Neuronal stem cell (in vitro differentiated cells): ENCODE results near the gene ADAMTSL1.

ENCODE experiments used
- DNase-seq: peaks from one replicate; pipeline ENCODE4 v3.0.0-alpha.2; 2013; ENCODE audit warnings: low spot score
- H2AFZ ChIP-seq: one replicate; pipeline ENCODE4 v1.6.1; 2013; ENCODE audit warnings: mild to moderate bottlenecking, low read length, inconsistent platforms
- H2AK5ac ChIP-seq: 2 replicates; pipeline ENCODE4 v1.6.1; 2013; ENCODE audit warnings: low read depth, mild to moderate bottlenecking, inconsistent platforms, low read length, moderate library complexity, mixed read lengths
- H2BK120ac ChIP-seq: 2 replicates; pipeline ENCODE4 v1.6.1; 2013; ENCODE audit warnings: low read depth, mild to moderate bottlenecking, inconsistent platforms, low read length, moderate library complexity, mixed read lengths
- H2BK12ac ChIP-seq: one replicate; pipeline ENCODE4 v1.6.1; 2013; ENCODE audit warnings: low read length, inconsistent platforms
- H2BK15ac ChIP-seq: 2 replicates; pipeline ENCODE4 v1.6.1; 2013; ENCODE audit warnings: mild to moderate bottlenecking, low read length, inconsistent platforms, mixed read lengths
- H2BK5ac ChIP-seq: one replicate; pipeline ENCODE4 v1.6.1; 2013; ENCODE audit warnings: inconsistent platforms, mild to moderate bottlenecking, low read length, moderate library complexity
- H3K14ac ChIP-seq: one replicate; pipeline ENCODE4 v1.6.1; 2013; ENCODE audit warnings: low read length, inconsistent platforms
- H3K18ac ChIP-seq: 2 replicates; pipeline ENCODE4 v1.6.1; 2013; ENCODE audit warnings: low read length, inconsistent platforms
- H3K23ac ChIP-seq: 2 replicates; pipeline ENCODE4 v1.6.1; 2013; ENCODE audit warnings: low read depth, mild to moderate bottlenecking, mixed read lengths, low read length, inconsistent platforms; ENCODE audit not compliant: poor library complexity
- H3K27ac ChIP-seq: replicated peaks from 3 replicates; pipeline ENCODE4 v1.5.1; 2013; ENCODE audit warnings: low read length, inconsistent platforms
- H3K27me3 ChIP-seq, 3 experiments: 2 replicates each; pipeline ENCODE4 v1.6.1; 2013; ENCODE audit warnings: low read length in 3 of 3, mild to moderate bottlenecking in 2 of 3, inconsistent platforms in 1 of 3, low read depth in 1 of 3, mixed read lengths in 1 of 3, moderate library complexity in 1 of 3; ENCODE audit not compliant: control insufficient read depth in 3 of 3, insufficient read depth in 3 of 3
- H3K36me3 ChIP-seq, 2 donors: replicated peaks in 1 of 2; 2 replicates each; pipeline ENCODE4 v1.6.1; 2013; ENCODE audit warnings: low read length in 2 of 2; ENCODE audit not compliant: control insufficient read depth in 2 of 2, insufficient read depth in 2 of 2
- H3K4ac ChIP-seq: 2 replicates; pipeline ENCODE4 v1.6.1; 2013; ENCODE audit warnings: inconsistent platforms, mild to moderate bottlenecking, low read length, moderate library complexity
- H3K4me1 ChIP-seq, 2 donors: 1 replicate in 1 of 2; 2 replicates in 1 of 2; pipeline ENCODE4 v1.6.1; 2013; ENCODE audit warnings: low read length in 2 of 2, low read depth in 1 of 2; ENCODE audit not compliant: control insufficient read depth in 2 of 2, insufficient read depth in 1 of 2
- H3K4me2 ChIP-seq: one replicate; pipeline ENCODE4 v1.6.1; 2013; ENCODE audit warnings: mild to moderate bottlenecking, low read length, inconsistent platforms; ENCODE audit not compliant: insufficient read depth, poor library complexity, severe bottlenecking
- H3K4me3 ChIP-seq, 2 donors: 2 replicates each; pipeline ENCODE4 v1.5.1; 2013; ENCODE audit warnings: low read length in 2 of 2, mild to moderate bottlenecking in 2 of 2, inconsistent platforms in 1 of 2, moderate library complexity in 1 of 2
- H3K79me1 ChIP-seq: one replicate; pipeline ENCODE4 v1.6.1; 2013; ENCODE audit warnings: low read depth, mild to moderate bottlenecking, inconsistent platforms, low read length, moderate library complexity
- H3K9ac ChIP-seq: one replicate; pipeline ENCODE4 v1.6.1; 2013; ENCODE audit warnings: mild to moderate bottlenecking, low read depth, low read length, inconsistent platforms; ENCODE audit not compliant: poor library complexity
- H3K9me3 ChIP-seq, 2 donors: replicated peaks in 1 of 2; 2 replicates each; pipeline versions ENCODE3 to v1.6.1; 2013; ENCODE audit warnings: low read length in 2 of 2, mild to moderate bottlenecking in 2 of 2, inconsistent platforms in 1 of 2, low read depth in 1 of 2, mixed read lengths in 1 of 2, moderate library complexity in 1 of 2; ENCODE audit not compliant: control insufficient read depth in 2 of 2, insufficient read depth in 1 of 2
- H4K8ac ChIP-seq: one replicate; pipeline ENCODE4 v1.6.1; 2013; ENCODE audit warnings: low read depth, mild to moderate bottlenecking, inconsistent platforms, low read length, moderate library complexity
- H4K91ac ChIP-seq: one replicate; pipeline ENCODE4 v1.6.1; 2013; ENCODE audit warnings: low read length, low read depth, mild to moderate bottlenecking, inconsistent platforms; ENCODE audit not compliant: poor library complexity
- WGBS, 2 donors: extraction: QIAGEN DNeasy Blood & Tissue Kit; methylation state at CpG; one replicate each; pipeline ENCODE4 v1.1.7; 2013; ENCODE audit warnings: missing lambda C conversion rate in 2 of 2, mixed read lengths in 1 of 2; ENCODE audit not compliant: insufficient read length in 2 of 2, insufficient replicate concordance in 1 of 2; ENCODE audit errors: extremely low coverage in 2 of 2; 5-methylcytosine and 5-hydroxymethylcytosine counted together

The ADAMTSL1 gene

GRCh38 chr9:18573021-18573556 is 99.1 kb downstream of the ADAMTSL1 start:
- Histone ChIP-seq H3K27me3 (no peaks in the 10 kb centered on the region), H3K4me1 (no peaks in the 10 kb centered on the region), H3K9me3 (no peaks in the 10 kb centered on the region), H2AK5ac (no peak overlapping the region), H4K91ac (no peak overlapping the region), H2BK15ac (no peak overlapping the region), H2BK120ac (no peak overlapping the region), H3K18ac (no peak overlapping the region), H3K23ac (no peak overlapping the region), H2BK5ac (no peak overlapping the region), H4K8ac (no peak overlapping the region), H3K4me3 (no peak overlapping the region), H3K27ac (no peak overlapping the region), H3K4me2 (no peak overlapping the region), H2BK12ac (no peak overlapping the region), H3K4ac (no peak overlapping the region), H3K79me1 (no peaks in the 10 kb centered on the region), H3K36me3 (no peaks in the 10 kb centered on the region), H3K9ac (no peak overlapping the region), H3K14ac (no peak overlapping the region), H2AFZ (no peak overlapping the region)
- DNase-seq, result no peak
- no CpG with 5 or more reads among the region's 1 CpG for whole genome bisulfite sequencing, 2 donors

- Histone ChIP-seq H3K4me3 (no peak overlapping the region), H2BK15ac (no peak overlapping the region), H3K18ac (no peak overlapping the region), H3K36me3 (no peaks in the 10 kb centered on the region), H2AFZ (no peak overlapping the region), H3K9ac (no peak overlapping the region), H4K8ac (no peak overlapping the region), H3K79me1 (no peaks in the 10 kb centered on the region), H2BK120ac (no peak overlapping the region), H3K23ac (no peak overlapping the region), H3K27ac (no peak overlapping the region), H3K4me1 (no peaks in the 10 kb centered on the region), H2BK5ac (no peak overlapping the region), H2AK5ac (no peak overlapping the region), H4K91ac (no peak overlapping the region), H3K9me3 (no peaks in the 10 kb centered on the region), H3K27me3 (no peaks in the 10 kb centered on the region), H3K14ac (no peak overlapping the region), H3K4ac (no peak overlapping the region), H2BK12ac (no peak overlapping the region), H3K4me2 (no peak overlapping the region)
- DNase-seq, result no peak
- no CpG with 5 or more reads among the region's 1 CpG for WGBS, 2 donors
Observed at GRCh38 chr9:18575686-18576085, 101.7 kb downstream of the ADAMTSL1 start.

- Histone ChIP-seq H3K9ac (no peak overlapping the region), H3K27ac (no peak overlapping the region), H3K14ac (no peak overlapping the region), H3K9me3 (no peaks in the 10 kb centered on the region), H3K36me3 (no peaks in the 10 kb centered on the region), H3K79me1 (no peaks in the 10 kb centered on the region), H2BK5ac (no peak overlapping the region), H2BK12ac (no peak overlapping the region), H4K8ac (no peak overlapping the region), H3K4me2 (no peak overlapping the region), H3K27me3 (no peaks in the 10 kb centered on the region), H3K4ac (no peak overlapping the region), H3K18ac (no peak overlapping the region), H3K23ac (no peak overlapping the region), H2BK15ac (no peak overlapping the region), H2AK5ac (no peak overlapping the region), H4K91ac (no peak overlapping the region), H3K4me1 (no peaks in the 10 kb centered on the region), H3K4me3 (no peak overlapping the region), H2BK120ac (no peak overlapping the region), H2AFZ (no peak overlapping the region)
- WGBS, 2 donors, result no CpG with 5 or more reads among the region's 2 CpGs
- no peak for DNase-seq
Observed at GRCh38 chr9:18579536-18579935, 105.6 kb downstream of the ADAMTSL1 start.

- H3K4ac ChIP-seq, result no peak overlapping the region
- H3K4me1 ChIP-seq, result no peaks in the 10 kb centered on the region
- no peak overlapping the region for H3K4me2 ChIP-seq
- no peak overlapping the region for H2AFZ ChIP-seq
- H2BK5ac ChIP-seq, result no peak overlapping the region
- H4K91ac ChIP-seq, result no peak overlapping the region
- no peak overlapping the region for H2AK5ac ChIP-seq
- no peak for DNase-seq
- H3K4me3 ChIP-seq, result no peak overlapping the region
- no CpG with 5 or more reads among the region's 1 CpG for WGBS, 2 donors
- no peak overlapping the region for H3K23ac ChIP-seq
- H3K27ac ChIP-seq, result no peak overlapping the region
- H3K14ac ChIP-seq, result no peak overlapping the region
- no peaks in the 10 kb centered on the region for H3K36me3 ChIP-seq
- no peaks in the 10 kb centered on the region for H3K79me1 ChIP-seq
- H2BK120ac ChIP-seq, result no peak overlapping the region
- H3K18ac ChIP-seq, result no peak overlapping the region
- H3K9me3 ChIP-seq, result no peaks in the 10 kb centered on the region
- no peak overlapping the region for H2BK12ac ChIP-seq
- H3K27me3 ChIP-seq, result no peaks in the 10 kb centered on the region
- no peak overlapping the region for H4K8ac ChIP-seq
- no peak overlapping the region for H2BK15ac ChIP-seq
- no peak overlapping the region for H3K9ac ChIP-seq
Observed at GRCh38 chr9:18580151-18580550, 106.2 kb downstream of the ADAMTSL1 start.
